Left ventricle myocardium inferior (tissue), 1 donor: Measurements from ENCODE around the gene PLA2G4D. TPM values are rescaled to one million over a fixed set of nuclear protein-coding genes. Genes with fewer than 3 reads are reported as not detected.

Experiments
- DNase-seq: peaks from one replicate; pipeline ENCODE4 v3.0.0-alpha.2; 2020
- H3K27ac ChIP-seq: fragments of 200-600 bp; replicated peaks from 2 replicates; pipeline ENCODE4 v1.8.0; 2021
- H3K27me3 ChIP-seq: fragments of 200-600 bp; 2 replicates; pipeline ENCODE4 v1.8.0; 2021; ENCODE audit warnings: low read depth
- H3K36me3 ChIP-seq: fragments of 200-600 bp; 2 replicates; pipeline ENCODE4 v1.8.0; 2021
- H3K4me1 ChIP-seq: fragments of 200-600 bp; 2 replicates; pipeline ENCODE4 v1.8.0; 2021
- H3K4me3 ChIP-seq: fragments of 200-600 bp; 2 replicates; pipeline ENCODE4 v1.8.0; 2021; ENCODE audit warnings: mild to moderate bottlenecking, moderate library complexity
- H3K9me3 ChIP-seq: fragments of 200-600 bp; replicated peaks from 2 replicates; pipeline ENCODE4 v1.8.0; 2021
- intact Hi-C: fragments of 100-400 bp; cut with micrococcal nuclease; formaldehyde crosslinking; loops from one replicate; pipeline ENCODE4 v1.11.0; 2022
- total RNA-seq: library from RNA; stranded (reverse); fragmentation: NEBNext Ultra II Directional; extraction: Animal tissue kit (Norgen Biotek cat#: 25700); gene quantifications from one replicate; pipeline ENCODE4 v1.2.1, GENCODE V29; 2021
- TF ChIP-seq, protein P1 (sequence below): fragments of 200-600 bp; IDR thresholded peaks from 2 replicates; pipeline ENCODE4 v1.8.0; 2021; ENCODE audit warnings: antibody characterized with exemption, mild to moderate bottlenecking, borderline replicate concordance
- donor health status: DM: no; HTN: yes; CAD: no; lungs with severe emphysema.

Gene PLA2G4D
- total RNA-seq, 1 donor from 2014 or later: not detected

- Histone ChIP-seq H3K27ac (no peak overlapping the region), H3K4me3 (no peak overlapping the region), H3K4me1 (peaks cover 19% of the 10 kb centered on the region), H3K27me3 (peaks cover 30% of the 10 kb centered on the region), H3K9me3 (no peaks in the 10 kb centered on the region), H3K36me3 (no peaks in the 10 kb centered on the region)
- intact Hi-C loops: no loop called here
- TF ChIP-seq, protein P1, sequence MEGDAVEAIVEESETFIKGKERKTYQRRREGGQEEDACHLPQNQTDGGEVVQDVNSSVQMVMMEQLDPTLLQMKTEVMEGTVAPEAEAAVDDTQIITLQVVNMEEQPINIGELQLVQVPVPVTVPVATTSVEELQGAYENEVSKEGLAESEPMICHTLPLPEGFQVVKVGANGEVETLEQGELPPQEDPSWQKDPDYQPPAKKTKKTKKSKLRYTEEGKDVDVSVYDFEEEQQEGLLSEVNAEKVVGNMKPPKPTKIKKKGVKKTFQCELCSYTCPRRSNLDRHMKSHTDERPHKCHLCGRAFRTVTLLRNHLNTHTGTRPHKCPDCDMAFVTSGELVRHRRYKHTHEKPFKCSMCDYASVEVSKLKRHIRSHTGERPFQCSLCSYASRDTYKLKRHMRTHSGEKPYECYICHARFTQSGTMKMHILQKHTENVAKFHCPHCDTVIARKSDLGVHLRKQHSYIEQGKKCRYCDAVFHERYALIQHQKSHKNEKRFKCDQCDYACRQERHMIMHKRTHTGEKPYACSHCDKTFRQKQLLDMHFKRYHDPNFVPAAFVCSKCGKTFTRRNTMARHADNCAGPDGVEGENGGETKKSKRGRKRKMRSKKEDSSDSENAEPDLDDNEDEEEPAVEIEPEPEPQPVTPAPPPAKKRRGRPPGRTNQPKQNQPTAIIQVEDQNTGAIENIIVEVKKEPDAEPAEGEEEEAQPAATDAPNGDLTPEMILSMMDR: no peak
- no peak for DNase-seq
These were observed 5.3 kb downstream of the PLA2G4D start for GRCh38 chr15:42088801-42089640.

DNA sequence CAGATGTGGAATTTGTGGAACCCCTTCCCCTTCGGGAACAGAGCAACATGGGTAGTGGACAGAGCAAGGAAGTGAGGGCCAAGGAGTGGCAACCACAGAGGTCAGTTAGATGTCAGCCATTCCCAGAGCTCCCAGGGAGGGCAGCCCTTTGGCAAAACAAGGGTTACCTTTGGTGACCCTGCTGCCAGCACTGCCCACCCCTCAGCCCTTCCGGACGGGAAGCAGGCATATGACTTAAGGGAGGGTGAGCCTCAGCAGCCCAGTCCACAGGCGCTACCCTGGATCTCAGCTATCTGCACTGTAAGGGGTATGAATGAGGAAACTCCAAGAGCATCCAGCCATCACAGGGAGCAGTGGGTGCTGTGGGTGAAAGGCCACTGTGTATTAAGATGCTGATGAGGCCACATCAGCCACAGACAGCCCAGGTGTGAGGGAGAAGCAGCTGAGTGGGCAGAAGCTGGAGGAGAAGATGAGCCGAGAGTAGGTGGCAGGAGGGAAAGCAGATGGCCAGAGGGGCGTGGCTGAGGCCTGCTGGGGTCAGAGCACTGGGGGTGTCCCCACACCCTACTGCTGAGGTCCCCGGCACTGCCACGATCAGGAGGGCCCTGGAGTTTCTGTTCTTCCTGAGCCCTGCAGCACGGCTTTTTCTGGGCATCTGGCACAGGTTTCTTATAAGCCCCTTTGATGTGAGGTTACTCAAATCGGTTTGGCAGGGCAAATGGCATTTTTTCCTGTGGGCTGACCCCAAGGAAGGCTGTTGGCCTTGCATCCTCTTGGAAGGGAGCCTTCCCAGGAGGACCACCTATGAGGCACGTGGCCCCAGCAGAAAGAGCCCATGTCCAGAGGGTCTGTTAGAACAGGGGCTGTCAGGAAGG is 6.2 kb downstream of the PLA2G4D start:
- Histone ChIP-seq H3K4me1 (peaks cover 17% of the 10 kb centered on the region), H3K9me3 (no peaks in the 10 kb centered on the region), H3K36me3 (no peaks in the 10 kb centered on the region), H3K27ac (no peak overlapping the region), H3K27me3 (peaks cover 38% of the 10 kb centered on the region), H3K4me3 (no peak overlapping the region)
- no peak for DNase-seq
- TF ChIP-seq, protein P1: no peak
- intact Hi-C loops: no loop called here

DNA sequence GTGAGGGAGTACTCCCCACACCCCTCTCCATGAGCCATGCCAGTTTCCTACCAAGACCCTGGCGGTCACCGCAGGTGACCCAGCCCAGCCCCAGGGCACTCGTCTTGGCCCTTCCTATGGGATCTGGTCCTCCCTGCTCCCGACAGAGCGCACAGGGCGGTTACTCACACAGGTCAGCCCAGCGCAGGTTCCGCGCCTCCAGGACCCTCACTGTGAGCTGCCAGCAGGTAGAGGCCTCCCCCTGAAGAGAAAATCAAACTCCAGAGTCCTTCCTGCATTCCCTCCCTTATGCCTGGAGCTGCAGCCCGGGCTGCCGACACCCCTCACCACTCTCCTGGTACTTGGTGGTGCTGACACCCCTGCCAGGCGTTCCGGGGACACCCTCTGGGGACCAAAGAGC is 6.9 kb downstream of the PLA2G4D start:
- Histone ChIP-seq H3K27me3 (peaks cover 45% of the 10 kb centered on the region), H3K9me3 (no peaks in the 10 kb centered on the region), H3K4me1 (peaks cover 11% of the 10 kb centered on the region), H3K27ac (no peak overlapping the region), H3K4me3 (no peak overlapping the region), H3K36me3 (no peaks in the 10 kb centered on the region)
- intact Hi-C loops: no loop called here
- DNase-seq: no peak
- TF ChIP-seq, protein P1: no peak

DNA sequence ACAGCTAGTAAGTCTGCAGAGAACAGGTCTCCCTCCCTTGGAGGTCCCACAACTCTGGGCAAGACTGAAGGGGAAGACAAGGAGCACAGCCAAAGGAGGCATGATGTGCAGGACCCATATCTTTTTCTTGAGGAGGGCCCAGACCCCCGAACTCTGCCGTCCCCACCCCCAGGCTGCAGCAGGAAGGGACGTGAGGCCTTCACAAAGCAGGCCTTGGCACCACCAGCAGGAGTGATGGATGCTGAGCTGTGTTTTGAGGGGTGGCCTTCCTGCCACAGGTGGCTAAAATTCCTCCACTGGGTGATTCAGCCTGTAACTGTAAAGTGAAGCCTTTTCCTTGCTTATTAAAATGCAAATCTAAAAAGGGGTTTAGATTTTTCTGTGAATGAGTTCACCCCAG is 8.6 kb downstream of the PLA2G4D start:
- intact Hi-C loops: no loop called here
- H3K9me3 ChIP-seq: no peaks in the 10 kb centered on the region
- H3K27ac ChIP-seq: no peak overlapping the region
- H3K27me3 ChIP-seq: peaks cover 47% of the 10 kb centered on the region
- no peaks in the 10 kb centered on the region for H3K36me3 ChIP-seq
- H3K4me1 ChIP-seq: peaks cover 11% of the 10 kb centered on the region
- no peak for DNase-seq
- TF ChIP-seq, protein P1: no peak
- H3K4me3 ChIP-seq: no peak overlapping the region

- H3K27ac ChIP-seq: no peak overlapping the region
- intact Hi-C loops: no loop called here
- H3K36me3 ChIP-seq: no peaks in the 10 kb centered on the region
- H3K9me3 ChIP-seq: no peaks in the 10 kb centered on the region
- no peak overlapping the region for H3K4me3 ChIP-seq
- H3K27me3 ChIP-seq: peaks cover 47% of the 10 kb centered on the region
- H3K4me1 ChIP-seq: peaks cover 11% of the 10 kb centered on the region
- TF ChIP-seq, protein P1: no peak
- no peak for DNase-seq
These were observed 9.1 kb downstream of the PLA2G4D start for GRCh38 chr15:42085236-42085605.
